OCI-LY7 (cell line): ENCODE data around the gene DAP.

ENCODE experiments used
- CTCF ChIP-seq: fragments of 200-600 bp; sonication (generic); conservative IDR thresholded peaks from 2 replicates; pipeline ENCODE4 v1.5.1; 2014; ENCODE audit warnings: mild to moderate bottlenecking, antibody characterized with exemption, low read length, moderate library complexity, mixed read lengths
- EZH2phosphoT487 ChIP-seq: fragments of 200-600 bp; sonication (generic); IDR thresholded peaks from 2 replicates; pipeline ENCODE4 v1.6.1; 2018; ENCODE audit warnings: low read depth, borderline replicate concordance, mild to moderate bottlenecking, mixed run types, antibody characterized with exemption, low read length, moderate library complexity, mixed read lengths

GRCh38 chr5:10735569-10736276 lies 25.3 kb downstream of the DAP start:
- TF ChIP-seq CTCF = no peak
- TF ChIP-seq EZH2phosphoT487 = no peak
